Heart left ventricle (tissue), 16 donors: ENCODE results near the gene SMAD7. TPM values are rescaled to one million over a fixed set of nuclear protein-coding genes. Genes with fewer than 3 reads are reported as not detected.

ENCODE experiments used
- ATAC-seq, 4 donors: fragments of 200-7000 bp; cut with Tn5 transposase; one replicate each; pipeline ENCODE4 v1.9.1; 2020 to 2022; ENCODE audit warnings: moderate library complexity in 4 of 4, mild to moderate bottlenecking in 3 of 4, moderate number of reproducible peaks in 1 of 4
- DNase-seq, 5 donors: peaks; one replicate each; pipeline ENCODE4 v3.0.0-alpha.2; 2020
- H3K27ac ChIP-seq, 12 donors: fragments of 200-600 bp; sonication (generic) in 4 of 12; one replicate each; pipeline versions ENCODE4 v1.5.0 to v1.8.0; 2016 to 2022; ENCODE audit warnings: mild to moderate bottlenecking in 2 of 12
- H3K27me3 ChIP-seq, 9 donors: fragments of 200-600 bp; sonication (generic) in 2 of 9; one replicate each; pipeline versions ENCODE4 v1.5.1 to v1.8.0; 2016 to 2022; ENCODE audit warnings: mild to moderate bottlenecking in 3 of 9
- H3K36me3 ChIP-seq, 9 donors: fragments of 200-600 bp; sonication (generic) in 2 of 9; one replicate each; pipeline versions ENCODE4 v1.5.0 to v1.8.0; 2018 to 2022; ENCODE audit warnings: mild to moderate bottlenecking in 2 of 9
- H3K4me1 ChIP-seq, 12 donors: fragments of 200-600 bp; sonication (generic) in 4 of 12; one replicate each; pipeline versions ENCODE4 v1.5.0 to v1.8.0; 2016 to 2022; ENCODE audit warnings: mild to moderate bottlenecking in 3 of 12
- H3K4me3 ChIP-seq, 12 donors: fragments of 200-600 bp; sonication (generic) in 4 of 12; one replicate each; pipeline versions ENCODE4 v1.5.0 to v1.8.0; 2017 to 2022; ENCODE audit warnings: mild to moderate bottlenecking in 9 of 12, moderate library complexity in 4 of 12
- H3K9me3 ChIP-seq, 12 donors: fragments of 200-600 bp; sonication (generic) in 4 of 12; one replicate each; pipeline versions ENCODE4 v1.5.0 to v1.8.0; 2016 to 2022; ENCODE audit warnings: mild to moderate bottlenecking in 1 of 12
- CTCF ChIP-seq, 12 donors: fragments of 200-600 bp; sonication (generic) in 4 of 12; IDR thresholded peaks; one replicate each; pipeline versions ENCODE4 v1.5.0 to v1.8.0; 2018 to 2022; ENCODE audit warnings: antibody characterized with exemption in 12 of 12, mild to moderate bottlenecking in 5 of 12
- POLR2A ChIP-seq, 2 donors: fragments of 450-650 bp; IDR thresholded peaks; one replicate each; pipeline ENCODE4 v1.6.1; 2017; ENCODE audit warnings: antibody characterized with exemption in 2 of 2, mild to moderate bottlenecking in 2 of 2, moderate library complexity in 2 of 2
- WGBS, 4 donors: extraction: QIAGEN DNeasy Blood & Tissue Kit in 2 of 4; methylation state at CpG; one replicate each; pipeline versions ENCODE4 v1.1.5 to v1.1.7; 2013 to 2018; 5-methylcytosine and 5-hydroxymethylcytosine counted together
- intact Hi-C, 10 donors: fragments of 100-400 bp; cut with DNase I; formaldehyde crosslinking; loops; one replicate each; pipeline versions ENCODE4 v1.11.1 to v1.14.2; 2022
- polyA plus RNA-seq, 2 donors: library from polyadenylated mRNA; stranded (reverse); fragments of 200-250 nt; gene quantifications; one replicate each; pipeline ENCODE4 v1.2.3, GENCODE V29; 2013
- total RNA-seq, 9 donors: library from RNA; depleted of rRNA in 2 of 9; stranded (reverse); fragments of >200 nt in 2 of 9; fragmentation: NEBNext Ultra II Directional in 3 of 9; extraction: Animal tissue kit (Norgen Biotek cat#: 25700) in 3 of 9; gene quantifications; one replicate each; pipeline versions ENCODE4 v1.1.0 to v1.2.4, GENCODE V29; 2016 to 2023
- donor health status: ischemic (EF 13 %, LVEDD 7.1; RV severe dilation, severe dysfunction).
- donor health status: healthy with polysubstance abuse.
- donor health status: DM: no; HTN: yes; CAD: no.
- donor health status: DM: no; HTN: no; CAD: no.
- donor health status: ischemic (EF 25% LVEDD 6.9; RV normal size, moderate dysfunction).
- donor health status: ischemic (EF 25% LVEDD 5.7; RV mildly dilated, moderate dysfunction).
- donor health status: healthy.
- donor health status: DM: yes; HTN: yes; CAD: no.
- donor health status: ischemic (EF 35%, LVEDD 5.7; RV mildly dilated, moderate dysfunction).
- donor health status: nonischemic (EF 11% LVEDD 7.7; RV severe dilation, severe dysfunction).
- donor health status: DM: yes; HTN: yes; CAD: no.
- donor health status: PGD.
- donor health status: ischemic (EF 29% LVEDD 5.4; RV normal size, mild dysfunction).
- donor health status: nonischemic (EF 23%, LVEDD 6.1; RV moderate dilation, normal function).

The SMAD7 gene
- total and polyA plus RNA-seq, 11 donors: 9.1 to 32.0 (median 19.9) TPM

DNA sequence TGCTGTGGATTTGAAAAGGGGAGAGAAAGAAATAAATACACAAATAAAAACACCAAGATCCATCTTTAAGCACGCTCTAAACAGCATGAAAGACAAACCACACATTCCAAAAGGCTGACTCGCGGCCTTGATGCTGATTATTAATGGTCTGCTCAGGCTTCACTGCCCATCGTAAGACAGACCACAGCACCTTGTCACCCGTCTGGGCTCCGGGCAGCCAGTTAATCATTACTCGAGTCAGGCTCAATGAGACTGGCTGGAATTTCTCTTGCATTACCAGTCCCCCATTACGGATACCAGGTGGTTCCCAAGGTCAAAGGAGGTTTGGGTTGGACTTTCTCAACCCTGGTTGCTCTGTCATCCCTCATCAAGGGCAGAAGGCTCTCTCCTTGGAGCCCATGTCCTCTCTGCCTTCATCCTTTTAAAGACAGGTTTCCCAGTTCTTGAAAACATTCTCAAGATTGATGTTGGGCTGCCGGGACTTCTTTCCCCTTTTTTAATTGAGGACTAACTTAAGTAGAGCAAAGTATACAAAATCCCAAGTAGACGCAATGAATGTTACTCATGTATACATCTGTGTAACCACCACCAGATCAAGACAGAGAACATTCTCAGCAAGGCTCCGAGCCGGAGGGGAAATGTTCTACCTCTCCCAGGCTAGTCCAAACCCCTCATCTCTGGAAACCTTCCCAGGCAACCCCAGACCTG, 8.1 kb downstream of the SMAD7 start:
- peak in 1 of 4 donors; percentile 15 for ATAC-seq
- peak overlapping the region; percentile 18 to 100 (median 59) for H3K27ac ChIP-seq
- H3K9me3 ChIP-seq: no peaks in the 10 kb centered on the region
- peaks cover 16 to 100% (median 94%) of the 10 kb centered on the region in 12 donors for H3K4me1 ChIP-seq
- H3K36me3 ChIP-seq: peaks cover 0 to 64% (median 32%) of the 10 kb centered on the region in 9 donors
- 61 to 71% (median 66%) methylated on average over 12 of the region's 12 CpGs for WGBS, 4 donors
- no peaks in the 10 kb centered on the region for H3K27me3 ChIP-seq
- DNase-seq: no peak
- intact Hi-C loops: loop anchor here in 3 of 10 donors (5.0 to 10.0 kb wide), 3 partner anchors 160 to 268 kb away; no protein-coding TSS in a partner anchor
- peak overlapping the region in 8 of 12 donors; percentile 6 to 98 (median 92) for H3K4me3 ChIP-seq
- TF ChIP-seq POLR2A (IDR thresholded peaks at IDR 0.05): no peak
- TF ChIP-seq CTCF (IDR thresholded peaks at IDR 0.05): no peak

GRCh38 chr18:48942086-48942485, 8.7 kb downstream of the SMAD7 start:
- whole genome bisulfite sequencing, 4 donors: 54 to 67% (median 60%) methylated on average over 8 of the region's 8 CpGs
- no peak for DNase-seq
- TF ChIP-seq CTCF (IDR thresholded peaks at IDR 0.05) (no peak), POLR2A (IDR thresholded peaks at IDR 0.05) (no peak)
- peaks cover 0 to 64% (median 27%) of the 10 kb centered on the region in 9 donors for H3K36me3 ChIP-seq
- intact Hi-C loops: loop anchor here in 3 of 10 donors (5.0 to 10.0 kb wide), 3 partner anchors 160 to 267 kb away; no protein-coding TSS in a partner anchor
- peak overlapping the region in 11 of 12 donors; percentile 18 to 100 (median 74) for H3K27ac ChIP-seq
- peak overlapping the region in 3 of 12 donors; percentile 91 to 96 (median 94) for H3K4me3 ChIP-seq
- ATAC-seq: no peak
- no peaks in the 10 kb centered on the region for H3K9me3 ChIP-seq
- peaks cover 19 to 99% (median 94%) of the 10 kb centered on the region in 12 donors for H3K4me1 ChIP-seq
- no peaks in the 10 kb centered on the region for H3K27me3 ChIP-seq

GRCh38 chr18:48941672-48942071, 9.1 kb downstream of the SMAD7 start:
- ATAC-seq (no peak), DNase-seq (peak in 1 of 5 donors; percentile 35)
- WGBS, 4 donors: 51 to 70% (median 57%) methylated on average over 7 of the region's 7 CpGs
- TF ChIP-seq CTCF (IDR thresholded peaks at IDR 0.05) (no peak), POLR2A (IDR thresholded peaks at IDR 0.05) (no peak)
- intact Hi-C loops: loop anchor here in 3 of 10 donors (5.0 to 10.0 kb wide), 3 partner anchors 159 to 267 kb away; no protein-coding TSS in a partner anchor
- peak overlapping the region in 4 of 12 donors; percentile 25 to 96 (median 92) for H3K4me3 ChIP-seq
- H3K4me1 ChIP-seq: peaks cover 19 to 98% (median 93%) of the 10 kb centered on the region in 12 donors
- no peaks in the 10 kb centered on the region for H3K27me3 ChIP-seq
- peak overlapping the region in 11 of 12 donors; percentile 22 to 100 (median 75) for H3K27ac ChIP-seq
- H3K36me3 ChIP-seq: peaks cover 0 to 62% (median 23%) of the 10 kb centered on the region in 9 donors
- no peaks in the 10 kb centered on the region for H3K9me3 ChIP-seq
